ENCODE data around the gene MTFR1L.

The MTFR1L gene

GRCh38 chr1:25819491-25820246 is at the start of gene MTFR1L:
TSS of gene MTFR1L (plus strand) at chr1:25819954. CDS start at chr1:25823105, 3,151 bp downstream.
- peak; percentile 82 for DNase-seq

- DNase-seq = no peak
Measured at GRCh38 chr1:25770541-25771220, 49.1 kb upstream of the MTFR1L start.

GRCh38 chr1:25771221-25772114 is 48.3 kb upstream of the MTFR1L start:
- peak; percentile 44 for DNase-seq

- no peak for DNase-seq
Measured at GRCh38 chr1:25772164-25772563, 47.6 kb upstream of the MTFR1L start.

GRCh38 chr1:25772692-25773245 is 47.0 kb upstream of the MTFR1L start:
- no peak for DNase-seq

- DNase-seq = peak; percentile 81
Measured at GRCh38 chr1:25773441-25774125, 46.2 kb upstream of the MTFR1L start.

GRCh38 chr1:25774206-25774803 is 45.4 kb upstream of the MTFR1L start:
- DNase-seq = no peak

GRCh38 chr1:25774921-25775771 is 44.6 kb upstream of the MTFR1L start:
- DNase-seq = peak; percentile 66

GRCh38 chr1:25779388-25779787 is 40.4 kb upstream of the MTFR1L start:
- DNase-seq = no peak

- DNase-seq = no peak
Measured at GRCh38 chr1:25779894-25780293, 39.9 kb upstream of the MTFR1L start.

GRCh38 chr1:25780318-25781129 is 39.2 kb upstream of the MTFR1L start:
- DNase-seq = no peak

- DNase-seq = no peak
Measured at GRCh38 chr1:25781130-25781433, 38.7 kb upstream of the MTFR1L start.

GRCh38 chr1:25782608-25783201 is 37.0 kb upstream of the MTFR1L start:
- DNase-seq = no peak

GRCh38 chr1:25784575-25785051 is 35.1 kb upstream of the MTFR1L start:
- no peak for DNase-seq

- no peak for DNase-seq
Measured at GRCh38 chr1:25785333-25786067, 34.3 kb upstream of the MTFR1L start.

GRCh38 chr1:25786887-25787759 is 32.6 kb upstream of the MTFR1L start:
- no peak for DNase-seq

GRCh38 chr1:25787760-25788166 is 32.0 kb upstream of the MTFR1L start:
- no peak for DNase-seq

- no peak for DNase-seq
Measured at GRCh38 chr1:25790472-25790871, 29.3 kb upstream of the MTFR1L start.

All from NCI-H146 (cell line).